NCI-H2227 treated with DMSO at 0.1 percent for 48 hours (cell line): Measurements from ENCODE around the gene RETREG1.
"Not testable (repeated sequence)": the region's sequence is repeated elsewhere in the genome, so short reads cannot be mapped to it uniquely, and the experiment has no call there.

Experiments
- DNase-seq: peaks from one replicate; lab custom pipeline; 2025; lab: John Stamatoyannopoulos, UW

Gene RETREG1

DNA sequence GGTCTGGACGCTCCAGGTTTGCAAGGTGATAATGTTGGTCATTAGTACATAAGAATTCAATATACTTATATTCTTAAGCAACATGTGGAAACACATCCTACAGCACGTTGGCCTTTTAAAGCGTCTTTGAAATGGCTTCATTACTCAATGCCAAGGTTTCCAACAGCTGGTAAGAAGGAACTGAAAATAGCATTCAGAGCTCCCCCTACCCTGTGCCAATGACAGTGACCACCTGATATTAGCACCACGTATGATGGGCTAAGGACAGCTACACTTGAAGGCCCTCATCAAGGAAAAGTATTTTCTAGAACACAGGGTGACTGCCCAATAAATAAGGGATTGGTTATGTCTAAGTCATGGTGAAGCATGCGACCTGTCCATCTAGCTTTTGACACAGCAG is 161.1 kb downstream of the RETREG1 start:
- DNase-seq, result no peak

- DNase-seq, result no peak
Observed at GRCh38 chr5:16454686-16455085, 162.1 kb downstream of the RETREG1 start.

- no peak for DNase-seq
Observed at GRCh38 chr5:16453609-16454008, 163.2 kb downstream of the RETREG1 start.

GRCh38 chr5:16450163-16450562 is 166.6 kb downstream of the RETREG1 start:
- DNase-seq, result no peak

DNA sequence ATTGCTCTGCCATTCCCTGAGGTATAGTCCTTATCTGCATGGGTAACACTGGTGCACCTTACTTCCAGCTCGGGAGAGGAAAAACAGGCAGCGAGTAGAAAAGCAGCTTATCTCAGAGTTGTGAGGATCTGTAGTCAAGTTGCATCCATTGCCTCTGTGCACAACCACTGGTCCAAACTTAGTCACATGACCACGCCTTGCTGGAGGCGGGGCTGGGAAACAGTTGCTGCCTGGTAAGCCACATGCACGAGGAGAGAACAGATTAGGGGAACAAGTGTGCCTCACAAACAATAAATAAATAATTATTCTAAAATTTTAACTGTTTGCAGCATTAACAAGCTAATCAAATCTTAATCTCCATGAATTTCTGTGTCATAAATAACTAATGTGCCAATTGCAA is 169.8 kb downstream of the RETREG1 start:
- DNase-seq, result no peak

- no peak for DNase-seq
Observed at GRCh38 chr5:16437977-16438376, 178.8 kb downstream of the RETREG1 start.

- DNase-seq, result not testable (repeated sequence)
Observed at GRCh38 chr5:16436065-16436682, 180.6 kb downstream of the RETREG1 start.

GRCh38 chr5:16431490-16431889 is 185.3 kb downstream of the RETREG1 start:
- DNase-seq, result no peak

- DNase-seq, result no peak
Observed at GRCh38 chr5:16430349-16431089, 186.3 kb downstream of the RETREG1 start.

GRCh38 chr5:16428359-16428758 is 188.4 kb downstream of the RETREG1 start:
- DNase-seq, result no peak

GRCh38 chr5:16427587-16427986 is 189.2 kb downstream of the RETREG1 start:
- no peak for DNase-seq
